HUES64 (cell line): ENCODE measurements around the gene FFAR4.

ENCODE experiments used
- H3K27ac ChIP-seq: 2 replicates; pipeline ENCODE4 v1.7.0; 2013; ENCODE audit warnings: low read depth, low read length, inconsistent platforms
- H3K27me3 ChIP-seq: 2 replicates; pipeline ENCODE4 v1.6.1; 2013; ENCODE audit warnings: mild to moderate bottlenecking, low read length; ENCODE audit not compliant: insufficient read depth
- H3K36me3 ChIP-seq: 2 replicates; pipeline ENCODE4 v1.6.1; 2013; ENCODE audit warnings: mild to moderate bottlenecking, low read length; ENCODE audit not compliant: insufficient read depth
- H3K4me1 ChIP-seq: 2 replicates; pipeline ENCODE4 v1.6.1; 2013; ENCODE audit warnings: mild to moderate bottlenecking, low read length, moderate library complexity; ENCODE audit not compliant: insufficient read depth
- H3K4me3 ChIP-seq: 2 replicates; pipeline ENCODE4 v1.5.1; 2013; ENCODE audit warnings: mild to moderate bottlenecking, low read length, moderate library complexity
- H3K9ac ChIP-seq: 2 replicates; pipeline ENCODE4 v1.6.1; 2013; ENCODE audit warnings: mild to moderate bottlenecking, low read depth, low read length
- H3K9me3 ChIP-seq: 2 replicates; pipeline ENCODE4 v1.6.1; 2013; ENCODE audit warnings: low read depth, low read length; ENCODE audit not compliant: insufficient read depth
- WGBS: fragments of 150-250, 120-280 bp; methylation state at CpG from one replicate; pipeline ENCODE4 v1.1.7; 2013; ENCODE audit warnings: missing lambda C conversion rate; 5-methylcytosine and 5-hydroxymethylcytosine counted together

FFAR4 gene

DNA sequence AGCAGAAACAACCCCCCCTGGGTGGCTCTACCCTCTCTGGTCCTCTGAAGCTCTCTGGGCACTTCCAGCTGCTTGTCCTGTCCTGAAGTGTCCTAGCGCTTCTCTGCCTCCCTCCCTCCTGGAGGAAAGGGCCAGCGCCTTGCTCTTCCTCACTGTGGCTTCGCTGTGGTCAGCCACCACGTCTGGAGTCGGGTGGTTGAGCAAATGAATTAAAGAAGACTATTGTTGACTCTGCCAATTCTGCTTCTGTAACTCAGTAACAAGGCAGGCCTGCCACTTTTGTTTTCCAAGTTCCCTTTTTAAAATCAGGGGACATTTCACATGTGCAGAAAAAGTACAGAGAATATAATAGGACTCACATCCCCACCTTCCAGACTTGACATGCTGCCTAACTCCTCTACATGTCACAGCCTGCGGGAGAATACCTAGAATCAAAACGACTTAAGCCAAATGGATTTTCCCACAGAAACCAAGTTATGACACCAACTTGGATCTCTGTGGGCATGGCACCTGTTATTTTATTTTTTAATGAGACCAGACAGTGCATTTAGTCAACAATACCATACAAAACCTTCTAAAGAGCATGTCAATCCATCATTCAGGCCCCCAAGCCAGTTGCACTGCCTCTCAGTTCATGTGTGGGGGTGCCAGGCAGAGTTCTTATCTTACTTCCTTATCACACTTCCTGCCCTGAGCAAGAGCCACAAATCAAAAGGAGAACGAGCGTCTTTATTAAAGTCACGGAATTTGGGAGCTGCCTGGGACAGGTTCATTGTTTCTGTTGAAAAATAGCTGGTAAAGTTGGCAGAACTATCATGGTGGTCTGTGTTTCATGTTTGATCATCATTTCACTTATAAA is 6.8 kb downstream of the FFAR4 start:
- 81% methylated on average over 10 of the region's 10 CpGs for whole genome bisulfite sequencing
- peaks cover 64% of the 10 kb centered on the region for H3K27me3 ChIP-seq
- H3K9me3 ChIP-seq, result no peaks in the 10 kb centered on the region
- H3K4me3 ChIP-seq, result no peak overlapping the region
- H3K4me1 ChIP-seq, result no peaks in the 10 kb centered on the region; the same call in 1 of the 2 replicates
- H3K9ac ChIP-seq, result no peak overlapping the region
- no peaks in the 10 kb centered on the region for H3K36me3 ChIP-seq
- H3K27ac ChIP-seq, result no peak overlapping the region

GRCh38 chr10:93573924-93574323 is 7.5 kb downstream of the FFAR4 start:
- Histone ChIP-seq H3K36me3 (no peaks in the 10 kb centered on the region), H3K27me3 (peaks cover 58% of the 10 kb centered on the region), H3K9ac (no peak overlapping the region), H3K27ac (no peak overlapping the region), H3K9me3 (no peaks in the 10 kb centered on the region), H3K4me3 (no peak overlapping the region), H3K4me1 (no peaks in the 10 kb centered on the region; the same call in 1 of the 2 replicates)
- WGBS, result no CpG with 5 or more reads among the region's 3 CpGs

DNA sequence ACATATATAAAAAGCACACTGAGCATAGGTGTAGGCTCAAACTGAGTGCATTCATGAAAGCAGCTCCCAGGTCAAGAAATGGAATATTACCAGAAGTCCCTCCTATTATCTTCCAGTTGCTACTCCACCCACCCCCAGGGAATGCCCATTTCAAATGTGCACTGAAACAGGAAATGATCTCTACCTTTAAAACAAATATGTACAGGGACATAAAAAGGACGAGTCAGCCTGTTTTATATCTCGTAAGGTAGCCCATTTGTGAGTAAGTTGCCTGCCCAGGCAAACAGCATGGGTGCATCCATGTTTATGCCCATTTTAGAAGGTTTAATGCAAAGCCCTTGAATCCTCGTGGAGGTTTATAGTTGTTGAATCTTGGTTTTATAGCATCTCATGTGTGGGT is 10.4 kb downstream of the FFAR4 start:
- H3K4me3 ChIP-seq, result no peak overlapping the region
- no peaks in the 10 kb centered on the region for H3K9me3 ChIP-seq
- peaks cover 28% of the 10 kb centered on the region for H3K27me3 ChIP-seq
- no peak overlapping the region for H3K27ac ChIP-seq
- H3K9ac ChIP-seq, result no peak overlapping the region
- no peaks in the 10 kb centered on the region for H3K36me3 ChIP-seq
- WGBS, result 86% methylated on average over 3 of the region's 3 CpGs
- H3K4me1 ChIP-seq, result no peaks in the 10 kb centered on the region

DNA sequence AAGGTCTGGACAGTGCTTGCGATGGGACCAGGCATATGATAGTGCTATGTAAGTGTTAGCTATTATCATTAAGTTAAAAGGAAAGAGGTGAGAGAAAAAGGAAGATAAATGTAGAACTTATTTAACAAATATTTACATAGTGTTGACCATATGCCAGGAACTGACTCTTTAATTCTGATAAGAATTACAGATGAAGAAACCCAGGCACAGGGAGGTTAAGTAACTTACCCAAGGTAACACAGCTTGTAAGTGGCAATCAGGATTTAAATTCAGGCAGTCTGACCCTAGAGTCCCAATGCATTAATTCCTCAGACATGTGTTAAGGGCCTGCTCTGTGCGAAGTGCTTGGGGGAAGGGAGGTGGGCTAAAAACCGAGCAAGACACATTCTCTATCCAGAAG is 11.1 kb downstream of the FFAR4 start:
- no peak overlapping the region for H3K4me3 ChIP-seq
- H3K27me3 ChIP-seq, result peaks cover 21% of the 10 kb centered on the region
- H3K9me3 ChIP-seq, result no peaks in the 10 kb centered on the region
- H3K36me3 ChIP-seq, result no peaks in the 10 kb centered on the region
- no peak overlapping the region for H3K27ac ChIP-seq
- WGBS, result 91% methylated on average over 3 of the region's 3 CpGs
- no peaks in the 10 kb centered on the region for H3K4me1 ChIP-seq
- H3K9ac ChIP-seq, result no peak overlapping the region

DNA sequence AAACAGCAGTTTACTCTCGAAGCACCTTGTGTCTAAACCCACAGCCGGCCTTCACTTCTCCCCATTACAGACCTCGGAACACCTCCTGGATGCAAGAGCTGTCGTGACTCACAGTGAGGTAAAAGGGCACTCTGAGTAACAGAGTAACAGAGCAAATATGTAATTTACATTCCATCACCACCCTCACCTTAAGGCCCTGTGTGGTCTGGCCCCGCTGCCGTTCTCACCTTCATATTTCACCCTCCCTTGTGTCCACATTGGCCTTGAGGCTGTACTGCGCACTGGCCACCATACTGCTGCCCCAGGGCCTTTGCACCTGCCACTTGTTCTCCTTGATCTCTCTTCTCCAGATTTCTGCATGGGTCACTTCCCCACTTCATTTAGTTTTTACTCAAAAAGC is 12.6 kb downstream of the FFAR4 start:
- peaks cover 11% of the 10 kb centered on the region; the same call in 1 of the 2 replicates for H3K27me3 ChIP-seq
- 83% methylated on average over 7 of the region's 7 CpGs for WGBS
- no peaks in the 10 kb centered on the region for H3K36me3 ChIP-seq
- no peak overlapping the region for H3K9ac ChIP-seq
- no peaks in the 10 kb centered on the region for H3K9me3 ChIP-seq
- no peak overlapping the region for H3K4me3 ChIP-seq
- H3K4me1 ChIP-seq, result no peaks in the 10 kb centered on the region
- no peak overlapping the region for H3K27ac ChIP-seq

DNA sequence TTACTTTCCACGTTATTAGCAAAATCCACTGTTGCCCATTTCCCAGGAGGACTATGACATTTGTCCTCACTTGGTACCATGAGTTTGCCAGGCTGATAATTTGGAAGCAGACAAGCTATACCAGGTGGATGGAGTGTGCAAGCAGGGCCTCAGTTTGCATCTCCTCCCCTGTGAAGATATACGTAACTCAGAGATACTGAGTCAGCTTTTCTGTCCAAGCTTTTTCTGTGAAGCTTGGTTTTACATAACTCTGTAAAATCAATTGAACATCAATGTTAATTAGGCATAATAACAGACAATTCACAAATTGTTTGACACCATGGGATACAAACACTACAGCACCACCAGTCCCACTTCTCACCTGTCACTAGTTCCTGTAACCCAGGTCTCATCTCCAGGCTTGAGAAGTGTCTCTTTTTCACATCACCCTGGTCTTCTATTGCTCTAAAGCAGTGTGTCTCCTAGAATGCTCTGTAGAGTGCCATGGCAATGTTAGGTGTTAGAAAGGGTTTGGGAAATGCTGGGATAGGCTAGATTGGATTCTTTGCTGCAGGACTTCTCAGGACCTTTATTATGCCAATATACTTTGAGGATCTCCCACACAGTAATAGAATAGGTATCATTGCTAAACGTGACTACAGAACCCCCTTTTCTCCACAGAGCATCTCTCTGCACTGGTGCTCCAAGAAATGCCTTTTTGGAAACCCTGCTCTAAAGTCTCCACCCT is 13.7 kb downstream of the FFAR4 start:
- H3K4me3 ChIP-seq, result no peak overlapping the region
- no peaks in the 10 kb centered on the region for H3K36me3 ChIP-seq
- H3K9me3 ChIP-seq, result no peaks in the 10 kb centered on the region
- H3K27me3 ChIP-seq, result 0 out of 2 replicates have a peak, but pooled peaks cover 3% of the 10 kb centered on the region
- H3K9ac ChIP-seq, result no peak overlapping the region
- H3K4me1 ChIP-seq, result no peaks in the 10 kb centered on the region
- 93% methylated on average over 3 of the region's 3 CpGs for WGBS
- no peak overlapping the region for H3K27ac ChIP-seq

DNA sequence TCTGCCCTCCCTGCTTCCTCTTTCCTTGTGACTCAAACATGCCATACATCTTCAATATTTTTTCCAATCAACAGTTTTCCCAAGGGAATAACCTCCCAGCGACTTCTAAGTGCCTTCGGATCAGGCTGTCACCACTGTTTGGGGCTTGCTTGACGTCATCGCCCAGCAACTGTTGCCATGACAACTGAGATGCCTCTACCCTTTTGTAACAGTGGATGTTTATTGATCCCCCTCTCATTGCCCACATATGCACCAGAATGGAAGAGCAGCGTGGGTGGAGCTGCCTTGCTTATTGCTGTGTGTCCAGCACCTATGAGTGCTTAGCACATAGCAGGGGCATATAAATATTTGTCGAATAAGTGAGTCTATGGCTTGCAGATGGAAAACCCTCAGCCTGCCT is 14.4 kb downstream of the FFAR4 start:
- no peaks in the 10 kb centered on the region for H3K4me1 ChIP-seq
- H3K36me3 ChIP-seq, result no peaks in the 10 kb centered on the region
- H3K27me3 ChIP-seq, result no peaks in the 10 kb centered on the region
- 62% methylated on average over 6 of the region's 6 CpGs for WGBS
- H3K9me3 ChIP-seq, result no peaks in the 10 kb centered on the region
- H3K4me3 ChIP-seq, result no peak overlapping the region
- no peak overlapping the region for H3K27ac ChIP-seq
- no peak overlapping the region for H3K9ac ChIP-seq

DNA sequence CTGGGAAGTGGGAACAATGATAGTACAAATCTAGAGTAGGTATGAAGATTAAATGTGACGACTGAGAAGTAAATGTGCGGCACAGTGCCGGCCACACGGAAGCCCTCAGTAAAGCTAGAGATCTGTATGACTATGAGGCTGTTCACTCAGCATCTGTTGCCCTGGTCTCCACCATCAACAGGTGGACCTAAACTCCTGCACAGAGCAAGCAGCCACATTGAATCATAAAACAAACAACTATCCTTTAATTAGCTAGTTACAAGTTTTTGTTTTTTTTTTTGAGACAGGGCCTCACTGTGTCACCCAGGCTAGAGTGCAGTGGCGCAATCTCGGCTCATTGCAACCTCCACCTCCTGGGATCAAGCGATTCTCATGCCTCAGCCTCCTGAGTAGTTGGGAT is 18.0 kb downstream of the FFAR4 start:
- no peaks in the 10 kb centered on the region for H3K27me3 ChIP-seq
- WGBS, result 96% methylated on average over 7 of the region's 7 CpGs
- no peak overlapping the region for H3K4me3 ChIP-seq
- no peaks in the 10 kb centered on the region for H3K4me1 ChIP-seq
- no peak overlapping the region for H3K27ac ChIP-seq
- H3K9me3 ChIP-seq, result no peaks in the 10 kb centered on the region
- no peak overlapping the region for H3K9ac ChIP-seq
- H3K36me3 ChIP-seq, result no peaks in the 10 kb centered on the region

DNA sequence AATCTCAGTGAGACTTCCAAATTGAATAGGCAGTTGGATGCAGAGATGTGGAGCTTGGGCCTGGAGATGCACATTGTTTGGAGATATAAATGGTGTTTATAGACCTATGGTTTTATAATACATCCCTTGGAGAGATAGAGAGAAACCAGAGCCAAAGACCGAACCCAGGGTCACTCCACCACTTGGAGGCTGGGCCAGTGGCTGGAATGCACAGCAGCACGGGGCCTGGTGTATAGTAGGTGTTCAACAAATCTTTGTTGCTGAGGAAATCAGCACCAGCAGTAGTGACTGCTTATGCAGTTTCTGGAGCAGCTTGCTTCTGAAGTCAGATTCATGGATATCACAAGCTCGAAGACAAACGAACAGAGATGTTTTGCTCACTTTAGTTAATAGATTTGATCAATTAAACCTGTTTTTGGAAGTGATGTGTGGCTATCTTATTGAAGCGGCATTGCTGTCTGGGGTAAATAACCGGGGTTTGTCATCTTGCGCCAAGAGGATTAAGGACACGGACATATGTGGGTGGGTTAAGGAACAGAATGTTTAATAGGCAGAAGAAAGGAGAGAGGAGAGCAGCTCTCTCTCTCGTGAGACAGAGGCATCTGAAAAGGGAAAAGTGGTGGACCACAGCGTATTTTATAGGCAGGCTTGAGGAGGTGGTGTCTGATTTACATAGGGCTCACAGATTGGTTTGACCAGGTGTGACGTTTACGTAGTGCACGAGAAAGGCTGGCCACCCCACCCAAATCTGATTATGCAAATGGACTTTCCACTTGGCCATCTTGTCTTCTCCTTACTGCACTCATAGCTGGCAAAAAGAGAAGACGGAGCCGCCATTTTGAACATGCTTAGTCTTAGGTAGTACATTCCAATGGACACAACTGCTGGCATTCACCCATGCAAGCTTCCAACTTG is 23.4 kb downstream of the FFAR4 start:
- peaks cover 11% of the 10 kb centered on the region; the same call in 1 of the 2 replicates for H3K4me1 ChIP-seq
- H3K9ac ChIP-seq, result no peak overlapping the region
- WGBS, result 92% methylated on average over 15 of the region's 15 CpGs
- no peak overlapping the region for H3K27ac ChIP-seq
- H3K4me3 ChIP-seq, result no peak overlapping the region
- no peaks in the 10 kb centered on the region for H3K36me3 ChIP-seq
- H3K9me3 ChIP-seq, result no peaks in the 10 kb centered on the region
- H3K27me3 ChIP-seq, result no peaks in the 10 kb centered on the region

- Histone ChIP-seq H3K4me1 (peaks cover 11% of the 10 kb centered on the region; the same call in 1 of the 2 replicates), H3K9me3 (no peaks in the 10 kb centered on the region), H3K9ac (no peak overlapping the region), H3K36me3 (no peaks in the 10 kb centered on the region), H3K4me3 (no peak overlapping the region), H3K27me3 (no peaks in the 10 kb centered on the region), H3K27ac (no peak overlapping the region)
- WGBS, result 93% methylated on average over 7 of the region's 7 CpGs
Measured at GRCh38 chr10:93590638-93591037, 24.2 kb downstream of the FFAR4 start.
